ENCODE measurements around the gene EYS.

Gene EYS

GRCh38 chr6:64383277-64383676, 1323.7 kb downstream of the EYS start:
- H3K9ac ChIP-seq, result no peak overlapping the region
- no peaks in the 10 kb centered on the region for H4K20me1 ChIP-seq (ENCODE audit: insufficient read depth)
- no peaks in the 10 kb centered on the region for H3K36me3 ChIP-seq (ENCODE audit: insufficient read depth)
- no peak overlapping the region for H2AFZ ChIP-seq (ENCODE audit: low read depth)
- H3K4me1 ChIP-seq (ENCODE audit: low read depth, poor library complexity, severe bottlenecking), result no peaks in the 10 kb centered on the region
- no peak overlapping the region for H3K27ac ChIP-seq
- no peaks in the 10 kb centered on the region for H3K27me3 ChIP-seq (ENCODE audit: insufficient read depth, low read depth)
- H3K79me2 ChIP-seq (ENCODE audit: insufficient read depth, low read depth), result no peaks in the 10 kb centered on the region
- H3K4me3 ChIP-seq (IDR thresholded peaks at IDR 0.05; ENCODE audit: insufficient read depth, low read depth, low read length), result no peak overlapping the region
- H3K4me2 ChIP-seq, result no peak overlapping the region
- TF ChIP-seq CTCF (conservative IDR thresholded peaks at IDR 0.05; ENCODE audit: low read depth, low read length), result no peak

DNA sequence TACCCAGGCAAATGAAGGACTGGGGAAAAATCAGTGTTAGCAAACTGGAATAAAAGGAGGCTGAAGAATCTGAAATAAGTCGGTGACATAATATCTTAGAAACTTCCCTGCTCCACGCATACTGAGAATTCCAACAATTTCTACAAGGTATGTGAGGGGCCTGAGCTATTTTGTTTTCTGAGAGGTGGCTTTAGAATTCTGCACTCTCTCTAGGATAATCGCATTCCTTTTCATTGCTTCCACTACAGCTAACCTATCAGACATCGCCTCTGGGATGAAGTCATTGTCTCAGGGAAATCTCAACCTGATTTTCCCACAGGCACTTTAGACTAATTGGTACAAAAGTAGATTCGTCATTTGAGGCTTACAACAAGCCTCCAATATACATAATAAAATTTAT, 1330.6 kb downstream of the EYS start:
- H3K9ac ChIP-seq, result no peak overlapping the region
- no peak overlapping the region for H3K27ac ChIP-seq
- no peaks in the 10 kb centered on the region for H3K79me2 ChIP-seq (ENCODE audit: insufficient read depth, low read depth)
- no peaks in the 10 kb centered on the region for H3K36me3 ChIP-seq (ENCODE audit: insufficient read depth)
- no peak for TF ChIP-seq CTCF (conservative IDR thresholded peaks at IDR 0.05; ENCODE audit: low read depth, low read length)
- H3K4me3 ChIP-seq (IDR thresholded peaks at IDR 0.05; ENCODE audit: insufficient read depth, low read depth, low read length), result no peak overlapping the region
- no peaks in the 10 kb centered on the region for H3K4me1 ChIP-seq (ENCODE audit: low read depth, poor library complexity, severe bottlenecking)
- no peaks in the 10 kb centered on the region for H4K20me1 ChIP-seq (ENCODE audit: insufficient read depth)
- no peak overlapping the region for H3K4me2 ChIP-seq
- no peaks in the 10 kb centered on the region for H3K27me3 ChIP-seq (ENCODE audit: insufficient read depth, low read depth)
- no peak overlapping the region for H2AFZ ChIP-seq (ENCODE audit: low read depth)

- Histone ChIP-seq H3K4me1 (ENCODE audit: low read depth, poor library complexity, severe bottlenecking) (no peaks in the 10 kb centered on the region), H3K9ac (no peak overlapping the region), H3K27ac (no peak overlapping the region), H2AFZ (ENCODE audit: low read depth) (no peak overlapping the region), H4K20me1 (ENCODE audit: insufficient read depth) (no peaks in the 10 kb centered on the region), H3K79me2 (ENCODE audit: insufficient read depth, low read depth) (no peaks in the 10 kb centered on the region), H3K27me3 (ENCODE audit: insufficient read depth, low read depth) (no peaks in the 10 kb centered on the region), H3K36me3 (ENCODE audit: insufficient read depth) (no peaks in the 10 kb centered on the region), H3K4me2 (no peak overlapping the region), H3K4me3 (IDR thresholded peaks at IDR 0.05; ENCODE audit: insufficient read depth, low read depth, low read length) (no peak overlapping the region)
- no peak for TF ChIP-seq CTCF (conservative IDR thresholded peaks at IDR 0.05; ENCODE audit: low read depth, low read length)
Observed at GRCh38 chr6:64357430-64357829, 1349.6 kb downstream of the EYS start.

GRCh38 chr6:64347411-64347810, 1359.6 kb downstream of the EYS start:
- H3K4me3 ChIP-seq (IDR thresholded peaks at IDR 0.05; ENCODE audit: insufficient read depth, low read depth, low read length), result no peak overlapping the region
- H2AFZ ChIP-seq (ENCODE audit: low read depth), result no peak overlapping the region
- no peak for TF ChIP-seq CTCF (conservative IDR thresholded peaks at IDR 0.05; ENCODE audit: low read depth, low read length)
- no peaks in the 10 kb centered on the region for H3K79me2 ChIP-seq (ENCODE audit: insufficient read depth, low read depth)
- no peaks in the 10 kb centered on the region for H4K20me1 ChIP-seq (ENCODE audit: insufficient read depth)
- H3K4me1 ChIP-seq (ENCODE audit: low read depth, poor library complexity, severe bottlenecking), result no peaks in the 10 kb centered on the region
- no peak overlapping the region for H3K4me2 ChIP-seq
- no peaks in the 10 kb centered on the region for H3K36me3 ChIP-seq (ENCODE audit: insufficient read depth)
- no peak overlapping the region for H3K9ac ChIP-seq
- no peak overlapping the region for H3K27ac ChIP-seq
- no peaks in the 10 kb centered on the region for H3K27me3 ChIP-seq (ENCODE audit: insufficient read depth, low read depth)

GRCh38 chr6:64335195-64335594, 1371.8 kb downstream of the EYS start:
- no peak overlapping the region for H3K9ac ChIP-seq
- peaks cover 4% of the 10 kb centered on the region for H3K4me1 ChIP-seq (ENCODE audit: low read depth, poor library complexity, severe bottlenecking)
- H3K4me3 ChIP-seq (IDR thresholded peaks at IDR 0.05; ENCODE audit: insufficient read depth, low read depth, low read length), result no peak overlapping the region
- H3K36me3 ChIP-seq (ENCODE audit: insufficient read depth), result no peaks in the 10 kb centered on the region
- H3K27me3 ChIP-seq (ENCODE audit: insufficient read depth, low read depth), result no peaks in the 10 kb centered on the region
- H2AFZ ChIP-seq (ENCODE audit: low read depth), result no peak overlapping the region
- no peaks in the 10 kb centered on the region for H3K79me2 ChIP-seq (ENCODE audit: insufficient read depth, low read depth)
- no peaks in the 10 kb centered on the region for H4K20me1 ChIP-seq (ENCODE audit: insufficient read depth)
- no peak overlapping the region for H3K27ac ChIP-seq
- no peak for TF ChIP-seq CTCF (conservative IDR thresholded peaks at IDR 0.05; ENCODE audit: low read depth, low read length)
- no peak overlapping the region for H3K4me2 ChIP-seq
